ENCODE data around the gene DCST2.
"Not testable (repeated sequence)": the region's sequence is repeated elsewhere in the genome, so short reads cannot be mapped to it uniquely, and the experiment has no call there.

The DCST2 gene

DNA sequence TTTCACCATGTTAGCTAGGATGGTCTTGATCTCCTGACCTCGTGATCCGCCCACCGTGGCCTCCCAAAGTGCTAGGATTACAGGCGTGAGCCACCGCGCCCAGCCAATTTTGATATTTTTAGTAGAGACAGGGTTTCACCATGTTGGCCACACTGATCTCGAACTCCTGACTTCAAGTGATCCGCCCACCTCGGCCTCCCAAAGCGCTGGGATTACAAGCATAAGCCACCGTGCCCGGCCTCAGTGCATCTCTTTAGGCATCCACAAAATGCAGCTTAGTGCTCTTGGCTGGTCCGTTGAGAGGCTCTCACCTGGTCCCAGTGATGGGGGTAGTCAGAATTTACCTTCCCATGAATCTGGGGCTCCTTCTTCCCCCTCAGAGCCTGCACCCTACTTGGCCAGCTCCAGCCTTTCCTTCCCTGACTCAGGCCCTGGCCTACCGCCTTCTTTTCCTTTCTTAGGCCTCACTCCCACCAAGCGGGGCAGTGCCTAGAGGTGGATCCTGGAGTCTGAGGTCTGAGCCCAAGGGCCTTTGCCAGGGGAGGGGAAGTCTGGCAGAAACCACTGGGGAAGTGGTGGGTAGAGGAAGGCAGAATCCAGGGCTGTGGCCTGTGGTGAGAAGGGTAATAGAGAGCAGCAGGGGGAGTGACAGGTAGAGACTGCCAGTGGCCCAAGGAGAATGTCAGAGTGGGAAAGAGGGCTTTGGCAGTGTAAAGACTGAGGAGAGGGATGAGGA lies 36.4 kb downstream of the DCST2 start:
- no peak overlapping the region for H2AFZ ChIP-seq
- H3K9ac ChIP-seq, result no peak overlapping the region
- no peak overlapping the region for H3K4me2 ChIP-seq (ENCODE audit: low read length)
- no peaks in the 10 kb centered on the region for H3K27me3 ChIP-seq (ENCODE audit: control insufficient read depth, insufficient read depth, low read length)
- no peaks in the 10 kb centered on the region for H3K9me3 ChIP-seq (ENCODE audit: control insufficient read depth, low read length)
- no peaks in the 10 kb centered on the region for H3K79me2 ChIP-seq
- H3K27ac ChIP-seq, result no peak overlapping the region
- H3K4me3 ChIP-seq (ENCODE audit: low read depth, low read length), result no peak overlapping the region
- H3K4me1 ChIP-seq, result no peaks in the 10 kb centered on the region
- no peaks in the 10 kb centered on the region for H3K36me3 ChIP-seq (ENCODE audit: control insufficient read depth, insufficient read depth, low read length)
- TF ChIP-seq, protein P1, sequence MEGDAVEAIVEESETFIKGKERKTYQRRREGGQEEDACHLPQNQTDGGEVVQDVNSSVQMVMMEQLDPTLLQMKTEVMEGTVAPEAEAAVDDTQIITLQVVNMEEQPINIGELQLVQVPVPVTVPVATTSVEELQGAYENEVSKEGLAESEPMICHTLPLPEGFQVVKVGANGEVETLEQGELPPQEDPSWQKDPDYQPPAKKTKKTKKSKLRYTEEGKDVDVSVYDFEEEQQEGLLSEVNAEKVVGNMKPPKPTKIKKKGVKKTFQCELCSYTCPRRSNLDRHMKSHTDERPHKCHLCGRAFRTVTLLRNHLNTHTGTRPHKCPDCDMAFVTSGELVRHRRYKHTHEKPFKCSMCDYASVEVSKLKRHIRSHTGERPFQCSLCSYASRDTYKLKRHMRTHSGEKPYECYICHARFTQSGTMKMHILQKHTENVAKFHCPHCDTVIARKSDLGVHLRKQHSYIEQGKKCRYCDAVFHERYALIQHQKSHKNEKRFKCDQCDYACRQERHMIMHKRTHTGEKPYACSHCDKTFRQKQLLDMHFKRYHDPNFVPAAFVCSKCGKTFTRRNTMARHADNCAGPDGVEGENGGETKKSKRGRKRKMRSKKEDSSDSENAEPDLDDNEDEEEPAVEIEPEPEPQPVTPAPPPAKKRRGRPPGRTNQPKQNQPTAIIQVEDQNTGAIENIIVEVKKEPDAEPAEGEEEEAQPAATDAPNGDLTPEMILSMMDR (IDR thresholded peaks at IDR 0.05), result no peak

- not testable (repeated sequence) for H2AFZ ChIP-seq; H3K36me3 ChIP-seq (ENCODE audit: control insufficient read depth, insufficient read depth, low read length); H3K27me3 ChIP-seq (ENCODE audit: control insufficient read depth, insufficient read depth, low read length); H3K4me3 ChIP-seq (ENCODE audit: low read depth, low read length); H3K9ac ChIP-seq; H3K27ac ChIP-seq; H3K9me3 ChIP-seq (ENCODE audit: control insufficient read depth, low read length); H3K4me1 ChIP-seq; H3K4me2 ChIP-seq (ENCODE audit: low read length); H3K79me2 ChIP-seq
- TF ChIP-seq, protein P1 (IDR thresholded peaks at IDR 0.05), result peak; percentile 26
Measured at GRCh38 chr1:154995301-154995983, 38.1 kb downstream of the DCST2 start.

- H3K27me3 ChIP-seq (ENCODE audit: control insufficient read depth, insufficient read depth, low read length), result no peaks in the 10 kb centered on the region
- H3K9me3 ChIP-seq (ENCODE audit: control insufficient read depth, low read length), result no peaks in the 10 kb centered on the region
- TF ChIP-seq, protein P1 (IDR thresholded peaks at IDR 0.05), result no peak
- no peak overlapping the region for H3K9ac ChIP-seq
- no peak overlapping the region for H2AFZ ChIP-seq
- H3K36me3 ChIP-seq (ENCODE audit: control insufficient read depth, insufficient read depth, low read length), result no peaks in the 10 kb centered on the region
- no peak overlapping the region for H3K4me3 ChIP-seq (ENCODE audit: low read depth, low read length)
- no peak overlapping the region for H3K27ac ChIP-seq
- no peaks in the 10 kb centered on the region for H3K79me2 ChIP-seq
- no peak overlapping the region for H3K4me2 ChIP-seq (ENCODE audit: low read length)
- no peaks in the 10 kb centered on the region for H3K4me1 ChIP-seq
Measured at GRCh38 chr1:154994591-154994990, 39.0 kb downstream of the DCST2 start.

DNA sequence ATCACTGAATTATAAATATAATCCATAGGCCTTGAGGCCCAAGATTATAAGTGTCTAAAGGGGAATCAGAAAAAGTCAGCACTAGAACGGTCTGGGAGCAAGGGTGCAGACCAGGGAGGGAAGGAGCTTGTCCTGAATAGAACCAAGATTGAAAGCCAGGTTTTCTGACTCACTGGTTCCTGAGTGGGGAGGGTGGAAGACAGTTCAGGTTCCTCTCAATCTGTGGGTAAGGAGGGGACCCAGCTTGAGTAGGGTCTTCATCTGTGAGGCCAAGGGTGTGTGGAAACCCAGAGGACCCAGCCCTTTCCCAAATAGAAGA lies 39.4 kb downstream of the DCST2 start:
- H3K79me2 ChIP-seq, result no peaks in the 10 kb centered on the region
- no peak overlapping the region for H2AFZ ChIP-seq
- no peaks in the 10 kb centered on the region for H3K27me3 ChIP-seq (ENCODE audit: control insufficient read depth, insufficient read depth, low read length)
- H3K36me3 ChIP-seq (ENCODE audit: control insufficient read depth, insufficient read depth, low read length), result no peaks in the 10 kb centered on the region
- no peaks in the 10 kb centered on the region for H3K9me3 ChIP-seq (ENCODE audit: control insufficient read depth, low read length)
- H3K4me3 ChIP-seq (ENCODE audit: low read depth, low read length), result no peak overlapping the region
- TF ChIP-seq, protein P1 (IDR thresholded peaks at IDR 0.05), result no peak
- no peak overlapping the region for H3K9ac ChIP-seq
- no peak overlapping the region for H3K4me2 ChIP-seq (ENCODE audit: low read length)
- H3K27ac ChIP-seq, result no peak overlapping the region
- no peaks in the 10 kb centered on the region for H3K4me1 ChIP-seq

All from parathyroid adenoma (tissue), 2 donors.